GM19351 (cell line): ENCODE data around the gene CDKN2B-AS1.

Experiments used
- ATAC-seq: cut with Tn5 transposase; IDR thresholded peaks from one replicate; pipeline ENCODE4 v1.9.1; 2021; ENCODE audit warnings: mild to moderate bottlenecking, moderate library complexity; ENCODE audit not compliant: unreplicated experiment

Gene CDKN2B-AS1

DNA sequence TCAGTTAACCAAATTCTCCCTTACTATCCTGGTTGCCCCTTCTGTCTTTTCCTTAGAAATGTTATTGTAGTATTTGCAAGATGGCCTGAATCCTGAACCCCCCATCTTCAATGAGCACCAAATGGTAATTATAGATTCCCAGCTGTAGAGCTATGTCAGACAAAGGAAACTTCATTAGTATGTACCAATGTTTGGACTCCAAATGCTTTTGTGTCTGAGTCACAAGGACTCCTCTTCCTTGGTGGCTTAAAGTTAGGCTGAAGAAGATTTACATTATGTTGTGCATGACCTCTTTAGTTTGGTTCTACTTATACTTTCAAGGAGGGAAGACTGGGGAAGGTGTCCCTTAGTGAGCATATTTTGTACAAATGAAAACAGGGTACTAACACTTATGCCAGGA is 120.4 kb downstream of the CDKN2B-AS1 start:
- no peak for ATAC-seq

DNA sequence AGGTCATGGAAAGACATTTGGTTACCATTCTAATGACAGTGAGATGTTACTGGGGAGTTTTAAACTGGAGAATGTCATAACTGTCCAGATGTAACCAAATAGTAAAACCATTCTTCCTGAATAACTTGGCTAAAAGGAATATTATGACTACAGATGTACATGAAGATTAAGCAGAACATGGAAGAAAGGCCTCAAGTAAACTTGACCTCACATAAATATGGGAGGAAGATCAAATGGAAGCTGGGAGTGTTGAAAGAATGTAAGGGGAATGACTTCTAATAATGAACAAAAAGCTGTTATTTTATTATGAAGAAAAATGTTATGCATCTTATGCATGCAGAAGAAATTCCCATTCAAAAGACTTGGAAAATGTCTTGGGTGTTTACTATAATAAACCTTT is 122.2 kb downstream of the CDKN2B-AS1 start:
- no peak for ATAC-seq

DNA sequence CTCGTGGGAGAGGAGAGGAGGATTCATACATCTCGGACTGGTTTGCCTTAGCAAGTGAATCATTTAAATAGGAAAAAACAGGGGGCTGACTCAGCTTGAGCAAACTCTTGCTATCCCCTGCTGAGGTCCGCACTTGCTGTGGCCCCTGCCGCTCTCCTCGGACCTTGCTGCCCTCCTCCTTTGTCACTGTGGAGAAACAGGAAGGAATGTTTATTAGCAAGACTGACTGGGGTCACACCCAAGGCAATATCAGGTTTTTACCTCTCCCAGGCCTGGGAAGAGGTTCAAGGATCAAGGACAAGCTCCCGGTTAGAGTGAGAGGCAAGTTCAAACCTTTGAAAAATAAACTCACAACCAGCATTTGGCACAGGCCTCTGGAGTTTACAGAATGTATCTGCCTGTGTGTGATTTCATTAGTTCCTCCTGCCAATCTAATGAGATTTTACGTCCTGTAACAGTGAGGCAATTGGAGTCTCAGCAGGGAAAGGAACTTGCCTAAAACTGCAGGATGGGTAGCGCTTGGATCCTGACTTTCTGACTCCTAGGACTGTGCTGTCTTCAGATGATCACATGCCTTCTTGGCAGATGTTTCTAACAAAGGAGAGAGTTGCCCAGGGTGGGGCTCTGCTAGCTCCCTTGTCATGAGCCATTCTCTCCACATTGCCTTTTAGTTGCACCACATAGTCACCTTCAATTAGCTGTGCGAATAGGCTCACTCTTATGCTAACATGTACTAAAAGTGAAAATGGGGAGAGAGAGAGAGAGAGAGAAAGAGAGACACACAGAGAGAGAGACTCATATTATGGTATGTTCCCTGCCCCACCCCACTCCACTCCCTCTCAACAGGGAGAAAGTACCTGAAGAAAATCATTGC is 123.2 kb downstream of the CDKN2B-AS1 start:
- ATAC-seq = no peak

DNA sequence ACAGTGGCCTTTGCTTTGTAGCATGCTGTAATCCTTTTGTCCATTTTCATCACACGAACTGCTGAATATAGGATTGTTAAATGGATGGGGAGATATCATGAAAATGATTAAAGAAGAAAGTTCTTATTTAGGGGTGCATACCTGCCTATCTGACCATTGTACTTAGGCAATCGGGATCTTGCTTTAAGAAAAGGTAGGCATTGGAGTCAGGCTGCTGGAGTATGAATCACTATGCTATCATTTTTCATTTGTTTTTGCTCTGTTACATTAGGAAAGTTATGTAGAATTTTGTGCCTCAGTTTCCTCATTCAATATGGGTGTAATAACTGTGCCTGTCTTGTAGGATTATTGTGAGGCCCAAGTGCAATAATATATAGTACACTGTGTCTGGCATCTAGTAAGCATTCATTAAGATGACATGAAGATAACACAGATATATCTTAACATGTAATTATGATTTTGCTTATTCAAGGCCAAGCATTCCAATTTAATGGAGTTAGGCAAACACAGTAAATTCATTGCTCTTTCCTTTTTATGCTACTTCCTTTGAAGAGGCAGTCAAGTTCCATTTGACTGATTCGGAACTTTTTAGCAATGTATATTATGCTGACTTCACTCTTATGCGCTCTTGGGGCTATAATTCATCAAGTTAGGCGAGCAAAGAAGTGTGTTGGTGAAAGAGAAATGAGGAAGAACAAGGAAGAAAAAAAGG is 124.4 kb downstream of the CDKN2B-AS1 start:
- no peak for ATAC-seq

DNA sequence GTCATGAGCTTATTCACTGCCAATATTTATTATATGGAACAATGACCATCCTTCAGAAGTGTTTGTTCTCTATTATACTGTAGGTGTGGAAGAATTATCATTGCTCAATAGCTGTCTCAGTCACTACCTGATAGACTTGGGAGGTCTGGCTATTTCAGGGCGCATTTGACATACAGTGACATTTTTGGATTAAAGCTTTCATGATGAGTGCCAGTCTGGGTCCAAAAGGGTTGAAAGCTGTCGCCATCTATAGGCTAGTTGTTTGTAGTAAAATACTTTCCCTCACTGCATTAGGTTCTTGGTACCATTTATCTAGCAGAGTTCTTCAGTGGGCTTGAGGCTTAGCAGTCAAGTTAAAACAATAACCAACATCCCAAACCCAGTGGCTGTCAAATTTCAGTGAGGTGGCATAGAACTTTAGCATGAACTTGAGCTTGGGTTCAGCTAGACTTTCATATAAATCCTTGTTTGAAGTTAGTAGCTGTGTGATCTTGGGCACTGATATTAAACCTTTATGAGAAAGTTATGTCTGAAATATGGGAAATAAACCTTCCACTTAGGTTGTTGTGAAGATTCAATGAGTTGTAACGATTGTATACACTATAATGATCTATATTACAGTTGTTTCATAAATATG is 125.0 kb downstream of the CDKN2B-AS1 start:
- ATAC-seq = peak; percentile 86

DNA sequence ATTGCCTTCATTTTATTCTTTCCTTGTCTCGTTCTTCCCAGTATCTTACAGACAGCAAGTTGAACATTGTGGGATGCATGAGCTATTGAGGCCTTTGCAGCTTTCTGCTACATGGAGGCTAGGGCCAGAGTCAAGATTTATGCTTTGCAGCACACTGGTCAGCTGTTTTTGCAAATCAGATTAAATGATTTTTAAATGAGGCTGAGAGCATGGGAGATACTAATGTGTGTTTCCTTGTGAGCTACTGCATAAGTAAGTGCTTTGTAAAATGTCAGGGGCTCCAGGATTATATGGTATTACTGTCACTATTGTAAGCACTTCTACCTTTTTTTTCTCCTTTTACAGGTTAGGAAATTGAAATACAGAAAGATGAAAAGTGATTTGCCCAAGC is 125.6 kb downstream of the CDKN2B-AS1 start:
- no peak for ATAC-seq

DNA sequence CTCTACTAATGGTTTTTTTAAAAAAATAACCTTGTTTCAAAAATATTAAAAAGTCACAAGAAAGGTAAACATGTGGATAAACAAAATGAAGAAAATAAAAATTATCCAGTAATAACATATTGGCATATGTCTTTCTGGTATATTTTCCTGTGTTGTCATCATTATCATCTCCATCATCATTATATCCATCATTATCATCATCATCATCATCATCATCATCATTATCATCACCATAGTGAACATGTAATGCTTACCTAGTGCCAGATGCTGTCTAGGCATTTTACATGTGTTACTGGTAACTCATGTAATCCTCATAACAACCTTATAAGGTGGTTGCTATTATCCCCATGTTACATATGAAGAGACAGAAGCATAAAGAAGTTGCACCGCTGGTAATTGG is 126.0 kb downstream of the CDKN2B-AS1 start:
- no peak for ATAC-seq

DNA sequence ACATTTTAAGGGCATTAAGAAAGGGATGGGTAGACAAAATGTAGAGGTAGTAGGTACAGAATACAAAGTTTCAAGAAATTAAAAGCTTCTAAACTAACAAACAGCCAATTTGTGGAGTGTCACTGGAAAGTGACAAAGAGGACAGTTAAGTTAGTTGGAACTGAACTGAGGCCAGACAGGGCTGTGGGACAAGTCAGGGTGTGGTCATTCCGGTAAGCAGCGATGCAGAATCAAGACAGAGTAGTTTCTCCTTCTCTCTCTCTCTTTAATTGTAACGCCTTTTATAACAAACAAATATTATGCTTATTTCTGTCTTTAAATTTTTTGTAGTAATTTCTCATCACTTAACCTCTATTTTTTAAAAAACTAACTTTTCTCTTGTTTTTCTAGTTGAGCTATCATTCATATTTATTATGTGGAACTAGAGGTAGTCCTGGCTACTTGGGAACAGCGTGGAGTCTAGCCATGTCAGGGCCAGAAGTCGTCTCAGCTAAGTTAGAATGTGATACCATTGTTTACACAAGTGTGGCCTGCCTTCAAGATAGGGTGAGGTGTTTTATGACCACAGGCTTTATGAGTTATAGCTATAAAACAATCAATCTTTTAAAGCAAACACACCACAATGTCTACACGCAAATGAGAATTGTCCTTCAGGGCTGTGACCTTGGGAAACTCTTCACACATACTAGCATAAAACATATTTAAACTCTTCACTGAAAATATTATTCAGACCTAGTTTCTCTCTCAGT is 129.8 kb downstream of the CDKN2B-AS1 start:
- ATAC-seq = no peak

DNA sequence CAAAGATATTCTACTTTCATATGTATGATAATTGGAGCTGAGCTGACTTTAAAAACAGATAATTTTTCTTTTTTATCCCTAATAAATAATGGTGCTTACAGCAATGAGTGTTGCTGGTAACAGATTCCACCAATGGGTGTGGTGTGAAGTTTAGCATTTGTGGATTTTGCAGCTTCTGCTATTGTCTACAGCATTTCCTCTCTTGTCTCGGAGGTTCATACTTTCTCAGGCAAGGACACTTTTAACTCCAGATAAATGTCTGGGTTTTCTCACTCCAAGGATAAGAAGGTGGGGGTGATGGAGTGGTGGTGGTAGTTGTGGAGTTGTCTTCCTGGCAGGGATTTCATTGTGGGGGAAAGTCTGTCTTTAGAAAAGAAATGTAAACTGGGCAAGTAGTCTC is 134.5 kb downstream of the CDKN2B-AS1 start:
- ATAC-seq = no peak

DNA sequence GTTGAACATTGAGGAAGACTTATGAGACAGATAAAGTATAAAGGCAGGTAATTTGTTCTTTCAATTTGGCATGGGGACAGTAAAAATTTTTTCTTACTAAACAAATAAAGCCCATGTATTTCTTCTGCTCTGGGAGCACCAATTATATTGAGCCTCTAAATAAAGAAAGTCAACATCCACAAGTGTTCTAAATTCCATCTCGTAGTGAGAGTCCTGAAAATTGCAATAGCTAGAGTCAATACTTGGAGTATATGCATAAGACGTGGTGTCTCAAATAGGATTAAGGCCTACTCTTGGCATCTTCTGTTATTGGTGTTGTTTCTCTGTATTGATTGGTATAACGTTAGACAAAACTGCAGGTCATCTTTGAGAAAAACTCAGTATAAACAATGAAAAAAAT is 135.0 kb downstream of the CDKN2B-AS1 start:
- no peak for ATAC-seq

DNA sequence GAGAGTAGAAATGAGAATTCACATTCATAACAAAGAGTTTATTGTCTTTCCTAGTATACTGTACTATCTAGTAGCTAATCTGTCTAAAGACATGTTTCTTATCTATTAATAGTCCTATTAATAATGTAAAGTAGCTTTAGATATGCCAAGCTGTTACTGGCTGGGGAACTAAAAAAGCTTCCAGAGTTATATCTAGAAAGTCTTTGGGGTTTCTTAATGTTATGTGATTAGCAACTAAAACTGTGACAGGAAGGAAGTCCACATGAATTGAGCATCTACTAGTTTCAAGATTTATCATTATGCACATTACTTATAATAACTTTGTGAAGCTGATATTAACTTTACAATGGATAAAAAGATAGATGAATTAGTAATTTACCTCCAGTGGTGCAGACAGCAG is 137.2 kb downstream of the CDKN2B-AS1 start:
- peak; percentile 48 for ATAC-seq

DNA sequence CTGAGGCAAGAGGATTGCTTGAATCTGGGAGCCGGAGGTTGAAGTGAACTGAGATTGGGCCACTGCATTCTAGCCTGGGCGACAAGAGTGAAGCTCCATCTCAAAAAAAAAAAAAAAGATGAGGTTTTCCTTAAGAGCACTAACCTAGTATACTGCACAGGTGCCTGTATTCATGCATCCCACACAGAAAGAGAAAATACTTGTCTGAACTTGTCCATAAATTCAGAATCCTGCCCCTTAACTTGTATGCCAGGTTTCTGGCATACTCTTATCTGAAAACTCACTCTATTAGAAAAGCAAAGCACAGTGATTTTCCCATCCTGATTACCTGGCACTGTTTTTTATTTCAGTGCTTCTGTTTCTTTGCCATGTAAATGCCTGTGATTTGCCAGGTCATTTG is 139.8 kb downstream of the CDKN2B-AS1 start:
- ATAC-seq = no peak

DNA sequence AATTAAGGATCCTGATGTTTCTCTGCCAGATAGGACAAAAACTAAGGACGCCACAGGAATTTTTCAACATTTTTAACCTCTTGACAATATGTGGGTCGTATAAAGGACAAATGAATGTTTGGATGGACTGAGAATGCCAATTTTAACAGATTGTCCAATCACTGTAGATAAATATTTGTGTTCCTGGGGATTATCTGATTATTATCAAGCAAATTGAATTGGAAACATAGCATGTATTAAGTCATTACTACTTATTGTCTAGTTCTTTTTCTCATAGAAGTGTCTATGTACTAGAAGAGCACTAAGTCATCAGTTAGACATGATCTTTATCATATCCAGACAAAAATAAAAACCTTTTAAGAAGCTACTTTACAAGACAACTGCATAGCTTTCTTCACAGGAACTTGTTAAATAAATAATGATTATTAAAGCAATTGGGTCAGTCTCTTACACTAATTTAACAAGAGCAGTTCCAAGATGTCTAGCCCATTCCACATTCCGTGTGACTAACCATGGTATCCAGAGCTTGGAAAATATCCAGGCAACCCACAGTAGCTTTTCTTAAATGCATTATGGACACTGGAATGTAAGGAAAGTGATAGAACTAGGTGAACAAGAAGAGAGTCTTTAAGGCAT is 142.0 kb downstream of the CDKN2B-AS1 start:
- no peak for ATAC-seq

DNA sequence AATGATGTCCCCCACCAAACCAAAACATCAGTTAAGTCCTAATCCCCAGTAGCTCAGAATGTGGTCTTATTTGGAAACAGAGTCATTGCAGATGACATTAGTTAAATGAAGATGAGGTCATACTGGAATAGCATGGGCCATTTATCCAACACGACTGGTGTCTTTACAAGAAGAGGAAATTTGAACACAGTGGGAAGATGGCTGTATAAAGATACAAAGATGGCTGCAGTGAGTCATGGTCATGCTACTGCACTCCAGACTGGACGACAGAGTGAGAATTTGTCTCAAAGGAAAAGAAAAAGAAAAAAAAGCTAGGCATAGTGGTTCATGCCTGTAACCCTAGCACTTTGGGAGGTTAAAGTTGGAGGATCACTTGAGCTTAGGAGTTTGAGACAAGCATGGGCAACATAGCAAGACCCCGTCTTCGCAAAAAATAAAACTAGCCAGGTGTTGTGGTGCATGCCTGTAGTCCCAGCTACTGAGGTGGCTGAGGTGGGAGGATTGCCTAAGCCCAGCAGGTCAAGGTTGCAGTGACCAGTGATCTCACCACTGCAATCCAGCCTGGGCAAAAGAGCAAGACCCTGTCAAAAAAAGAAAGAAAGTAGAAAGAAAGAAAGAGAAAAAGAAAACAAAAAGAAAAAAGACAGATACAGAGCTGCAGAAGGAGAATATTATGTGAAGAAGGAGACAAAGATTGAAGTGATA is 144.5 kb downstream of the CDKN2B-AS1 start:
- no peak for ATAC-seq

DNA sequence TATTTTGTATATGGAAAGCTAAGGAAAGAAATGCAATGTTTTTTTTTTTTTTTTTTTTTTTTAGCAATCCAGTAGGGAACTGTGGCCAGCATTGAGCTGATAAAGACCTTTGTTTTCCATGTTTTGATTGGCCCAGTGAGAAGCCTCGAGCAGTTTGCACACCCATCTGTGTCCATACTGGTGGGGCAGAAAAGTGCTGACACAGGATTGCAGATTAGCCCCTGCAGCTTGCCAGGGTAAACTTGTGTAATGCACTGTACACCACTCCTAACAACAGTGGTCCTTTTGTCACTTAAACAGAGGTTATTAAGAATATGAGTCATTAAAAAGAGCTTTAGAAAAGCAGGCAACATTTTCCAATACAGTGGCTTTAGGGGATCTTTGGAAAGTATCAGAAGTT is 147.3 kb downstream of the CDKN2B-AS1 start:
- ATAC-seq = no peak

DNA sequence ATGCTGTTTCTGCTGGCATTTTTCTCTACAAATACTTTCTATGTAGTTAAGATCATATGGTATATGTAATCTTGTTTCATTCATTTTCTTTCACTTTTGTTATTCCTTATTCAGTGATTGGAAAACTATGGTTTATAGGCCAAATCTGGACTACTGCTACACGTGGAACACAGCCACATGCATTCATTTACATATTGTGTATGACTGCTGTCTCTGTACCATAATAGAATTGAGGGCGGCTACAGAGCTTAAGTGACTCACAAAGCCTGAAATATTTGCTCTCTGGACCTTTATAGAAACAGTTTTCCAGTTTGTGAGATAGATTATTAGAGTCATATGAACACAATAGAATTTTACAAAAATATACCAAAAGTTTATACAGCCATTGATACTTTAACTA is 148.1 kb downstream of the CDKN2B-AS1 start:
- no peak for ATAC-seq

DNA sequence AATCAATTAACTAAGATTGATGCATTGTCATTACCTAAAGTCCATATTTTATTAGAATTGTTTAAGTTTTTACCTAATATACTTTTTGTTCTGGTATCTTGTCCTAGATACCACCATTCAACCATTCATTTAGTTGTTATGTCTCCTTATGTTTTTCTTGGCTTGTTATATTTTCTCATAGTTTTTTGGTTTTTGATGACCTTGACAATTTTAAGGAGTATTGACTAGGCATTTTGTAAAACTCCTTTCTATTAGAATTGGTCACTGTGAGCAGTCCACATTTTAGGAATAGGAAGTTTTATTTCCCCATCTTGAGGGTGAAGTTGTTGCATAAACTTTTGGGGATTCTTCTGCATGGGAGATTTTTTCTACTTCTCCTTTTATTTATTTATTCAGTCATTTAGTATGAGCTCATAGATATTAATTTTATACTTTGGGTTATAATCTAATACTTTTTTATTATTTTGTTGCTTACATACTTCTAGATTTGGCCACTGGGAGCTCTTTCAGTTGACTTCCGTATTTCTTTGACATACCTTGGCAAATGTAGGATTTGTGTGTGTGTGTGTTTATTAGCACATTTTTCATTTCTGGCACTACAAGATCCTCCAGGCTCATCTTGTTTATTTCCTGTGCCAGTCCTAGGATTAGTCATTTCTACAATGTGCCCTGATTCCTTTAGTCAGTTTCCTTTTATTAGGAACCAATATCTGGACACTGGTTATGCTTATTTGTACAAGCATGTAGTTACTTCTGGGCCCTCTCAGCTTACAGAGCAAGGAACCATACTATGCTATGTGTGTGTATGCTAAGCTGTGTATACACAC is 149.4 kb downstream of the CDKN2B-AS1 start:
- no peak for ATAC-seq

DNA sequence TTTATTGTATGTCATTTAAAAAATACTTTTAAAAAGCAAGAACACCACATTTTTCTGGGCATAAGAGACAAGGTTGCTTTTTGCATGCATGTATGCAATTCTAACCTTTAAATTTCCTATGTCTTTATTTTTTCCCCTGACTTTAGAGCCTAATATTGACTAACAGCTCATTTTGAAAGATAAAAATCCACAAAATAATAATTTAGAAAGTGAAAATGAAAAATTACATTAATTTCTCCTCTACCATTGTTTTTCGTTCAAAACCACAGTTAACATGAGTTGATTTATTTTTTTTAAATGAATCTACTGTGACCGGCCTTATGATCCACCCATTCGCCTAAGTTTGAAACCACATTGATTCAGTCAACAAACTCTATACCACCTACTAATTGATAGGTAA is 152.0 kb downstream of the CDKN2B-AS1 start:
- no peak for ATAC-seq

DNA sequence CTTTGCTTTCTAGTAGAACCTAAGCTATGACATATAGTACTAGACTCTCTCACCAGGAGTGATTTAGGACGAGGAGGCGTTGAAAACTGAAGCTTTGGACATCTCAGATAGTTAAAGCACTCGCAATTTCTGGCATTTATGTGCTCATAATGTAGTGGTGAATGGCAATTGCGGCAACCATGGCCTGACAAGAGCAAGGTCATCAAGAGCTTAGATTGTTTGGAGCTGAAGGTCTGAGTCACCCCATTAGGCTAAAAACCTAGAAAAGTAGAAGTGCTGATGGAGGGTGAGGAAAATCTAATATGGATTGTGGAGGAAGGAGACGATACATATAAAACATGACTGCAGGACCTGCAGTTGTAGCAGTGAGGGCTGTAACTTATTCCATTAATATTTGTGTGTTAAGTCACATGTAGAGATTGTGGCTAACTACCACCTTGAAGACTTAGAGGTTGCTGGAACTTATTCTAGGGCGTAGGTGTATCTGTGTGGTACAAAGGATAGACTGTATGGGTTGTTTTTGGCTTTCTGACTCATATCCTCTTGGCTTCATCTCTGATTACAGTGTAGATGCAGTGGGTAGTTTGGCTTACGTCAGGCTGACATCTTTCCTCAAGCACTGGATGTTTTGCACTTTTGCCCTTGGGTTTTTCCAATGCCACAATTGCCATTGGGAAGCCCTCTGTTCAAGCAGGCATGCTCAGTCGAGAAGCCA is 153.4 kb downstream of the CDKN2B-AS1 start:
- no peak for ATAC-seq
